ENCODE data around the gene B4GALT6. TPM values are rescaled to one million over a fixed set of nuclear protein-coding genes. Genes with fewer than 3 reads are reported as not detected.

The B4GALT6 gene
- total RNA-seq, result 1.7 and 4.8 TPM in 2 replicates

GRCh38 chr18:31684279-31685096, at the start of gene B4GALT6:
B4GALT6 (minus strand) TSS chr18:31684581; CDS start chr18:31684426, 155 bp downstream.

GRCh38 chr18:31591628-31592027, 92.8 kb downstream of the B4GALT6 start, which contains the start of gene TTR:
TTR (plus strand) TSS chr18:31591877; CDS start chr18:31591903, 26 bp downstream.

Other genes starting within 250 kb of the B4GALT6 start
- 0.13 TPM in 1 of 2 replicates, not detected in the other for gene DSG3, start 236.8 kb downstream of the B4GALT6 start, total RNA-seq
- 13.7 and 28.7 TPM in 2 replicates for gene DSG2, start 186.4 kb downstream of the B4GALT6 start, total RNA-seq
- not detected in 2 replicates for gene TTR, start 92.7 kb downstream of the B4GALT6 start, total RNA-seq
- not detected in 2 replicates for gene SLC25A52, start 76.3 kb upstream of the B4GALT6 start, total RNA-seq

Data from epithelial cell of alveolus of lung (primary cell).